Measurements from ENCODE around the gene TCN2.

- TF ChIP-seq, protein P1, sequence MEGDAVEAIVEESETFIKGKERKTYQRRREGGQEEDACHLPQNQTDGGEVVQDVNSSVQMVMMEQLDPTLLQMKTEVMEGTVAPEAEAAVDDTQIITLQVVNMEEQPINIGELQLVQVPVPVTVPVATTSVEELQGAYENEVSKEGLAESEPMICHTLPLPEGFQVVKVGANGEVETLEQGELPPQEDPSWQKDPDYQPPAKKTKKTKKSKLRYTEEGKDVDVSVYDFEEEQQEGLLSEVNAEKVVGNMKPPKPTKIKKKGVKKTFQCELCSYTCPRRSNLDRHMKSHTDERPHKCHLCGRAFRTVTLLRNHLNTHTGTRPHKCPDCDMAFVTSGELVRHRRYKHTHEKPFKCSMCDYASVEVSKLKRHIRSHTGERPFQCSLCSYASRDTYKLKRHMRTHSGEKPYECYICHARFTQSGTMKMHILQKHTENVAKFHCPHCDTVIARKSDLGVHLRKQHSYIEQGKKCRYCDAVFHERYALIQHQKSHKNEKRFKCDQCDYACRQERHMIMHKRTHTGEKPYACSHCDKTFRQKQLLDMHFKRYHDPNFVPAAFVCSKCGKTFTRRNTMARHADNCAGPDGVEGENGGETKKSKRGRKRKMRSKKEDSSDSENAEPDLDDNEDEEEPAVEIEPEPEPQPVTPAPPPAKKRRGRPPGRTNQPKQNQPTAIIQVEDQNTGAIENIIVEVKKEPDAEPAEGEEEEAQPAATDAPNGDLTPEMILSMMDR (IDR thresholded peaks at IDR 0.05; ENCODE audit: insufficient read depth, low read length, poor library complexity, severe bottlenecking): no peak
- no peak for TF ChIP-seq EZH2phosphoT487 (conservative IDR thresholded peaks at IDR 0.05; ENCODE audit: low read length)
Observed at GRCh38 chr22:30611197-30611596, 4.2 kb downstream of the TCN2 start.

Measured in SU-DHL-6 (cell line).